ENCODE results near the gene MRPS12.
A peak's percentile ranks its signal among the peaks of the same experiment; 100 is the strongest.

The MRPS12 gene

GRCh38 chr19:38975861-38976271, 45.1 kb downstream of the MRPS12 start:
- peaks cover 9 to 27% of the 10 kb centered on the region in 2 experiments for H3K36me3 ChIP-seq (ENCODE audit: control insufficient read depth in 2 of 2, insufficient read depth in 1 of 2, low read length in 2 of 2)
- ChIA-PET CTCF (interaction anchor here (0.6 to 5.9 kb wide), 39 partner anchors 8 to 573 kb away, joined by 3 to 62 read pairs (median 4); partner anchors contain the start of genes FAM98C, FBXO27, MRPS12 and SARS2), POLR2A (interaction anchor here (0.6 to 2.6 kb wide), 18 partner anchors 9 to 460 kb away, joined by 3 to 24 read pairs (median 5); partner anchors contain the start of genes FBXO27, MRPS12, RPS16 and SARS2)
- peak overlapping the region; percentile 65 for H3K4me3 ChIP-seq (ENCODE audit: low read depth, low read length)
- no peaks in the 10 kb centered on the region for H3K9me3 ChIP-seq (ENCODE audit: control insufficient read depth, insufficient read depth, low read depth, low read length)
- peaks cover 32% of the 10 kb centered on the region for H3K4me1 ChIP-seq (ENCODE audit: control insufficient read depth, insufficient read depth, low read length)
- H3K27ac ChIP-seq (ENCODE audit: extremely low read depth, low read depth, low read length), result peak overlapping the region; percentile 96
- no peak; the same call in 1 of the 2 replicates for TF ChIP-seq ZNF654 (tag by site-specific recombination; IDR thresholded peaks at IDR 0.05; ENCODE audit: low read depth)
- peak; percentile 77 for TF ChIP-seq MZF1 (tag by site-specific recombination; IDR thresholded peaks at IDR 0.05; ENCODE audit: borderline replicate concordance)
- no peak for TF ChIP-seq ZFHX2 (tag by site-specific recombination; conservative IDR thresholded peaks at IDR 0.05)
- peak; percentile 32; the same call in 1 of the 2 replicates for TF ChIP-seq PRDM4 (tag by site-specific recombination; IDR thresholded peaks at IDR 0.05)
- no peak for TF ChIP-seq ZNF302 (tag by site-specific recombination; IDR thresholded peaks at IDR 0.05; ENCODE audit: low read depth)
- TF ChIP-seq PATZ1 (tag by site-specific recombination; IDR thresholded peaks at IDR 0.05), result peak; percentile 33
- TF ChIP-seq ZNF423 (tag by site-specific recombination; IDR thresholded peaks at IDR 0.05), result peak; percentile 98
- no peak for TF ChIP-seq AEBP2 (tag by site-specific recombination; IDR thresholded peaks at IDR 0.05; ENCODE audit: borderline replicate concordance)
- TF ChIP-seq ZNF223 (tag by site-specific recombination; IDR thresholded peaks at IDR 0.05), result 0 out of 2 replicates have a peak, but pooled peaks have one; percentile 22
- TF ChIP-seq KLF16 (tag by site-specific recombination; IDR thresholded peaks at IDR 0.05), result peak; percentile 49; the same call in 1 of the 2 replicates
- 0 out of 2 replicates have a peak, but pooled peaks have one; percentile 9 for TF ChIP-seq GFI1B (tag by site-specific recombination; IDR thresholded peaks at IDR 0.05)
- peak; percentile 32 for TF ChIP-seq ZNF600 (tag by site-specific recombination; IDR thresholded peaks at IDR 0.05)
- TF ChIP-seq ZNF18 (tag by site-specific recombination; IDR thresholded peaks at IDR 0.05), result no peak
- TF ChIP-seq ZBTB6 (tag by site-specific recombination; IDR thresholded peaks at IDR 0.05), result no peak
- 0 out of 2 replicates have a peak, but pooled peaks have one; percentile 20 for TF ChIP-seq ZNF580 (tag by site-specific recombination; IDR thresholded peaks at IDR 0.05)
- no peak for TF ChIP-seq ZNF837 (tag by site-specific recombination; IDR thresholded peaks at IDR 0.05)
- TF ChIP-seq ZNF280D (tag by site-specific recombination; IDR thresholded peaks at IDR 0.05), result peak; percentile 40; the same call in 1 of the 2 replicates
- 0 out of 2 replicates have a peak, but pooled peaks have one; percentile 51 for TF ChIP-seq OVOL3 (tag by site-specific recombination; IDR thresholded peaks at IDR 0.05)
- TF ChIP-seq EGR2 (tag by site-specific recombination; IDR thresholded peaks at IDR 0.05; ENCODE audit: low read depth), result no peak
- peak; percentile 78; the same call in 1 of the 2 replicates for TF ChIP-seq ZNF391 (tag by site-specific recombination; IDR thresholded peaks at IDR 0.05; ENCODE audit: borderline replicate concordance, low read depth)
- peak; percentile 11; the same call in 1 of the 2 replicates for TF ChIP-seq BCL11B (tag by site-specific recombination; IDR thresholded peaks at IDR 0.05; ENCODE audit: low read depth)
- no peak for TF ChIP-seq ZNF292 (tag by site-specific recombination; IDR thresholded peaks at IDR 0.05; ENCODE audit: borderline replicate concordance, low read depth)
- no peak for TF ChIP-seq ZNF239 (tag by site-specific recombination; IDR thresholded peaks at IDR 0.05)
- no peak for TF ChIP-seq ZNF530 (tag by site-specific recombination; IDR thresholded peaks at IDR 0.05; ENCODE audit: low read depth)

All from HEK293 (cell line).